DOHH2 (cell line): ENCODE data around the gene ST6GAL1.

Experiments used
- EZH2phosphoT487 ChIP-seq: fragments of 200-600 bp; sonication (generic); IDR thresholded peaks from 2 replicates; pipeline ENCODE4 v1.6.1; 2017; ENCODE audit warnings: borderline replicate concordance, mild to moderate bottlenecking, antibody characterized with exemption, low read length, moderate library complexity, mixed read lengths
- TF ChIP-seq, protein P1 (sequence below): fragments of 200-600 bp; sonication (generic); IDR thresholded peaks from one replicate; pipeline ENCODE4 v1.5.1; 2014; ENCODE audit warnings: antibody characterized with exemption, mild to moderate bottlenecking, low read depth, low read length; ENCODE audit not compliant: poor library complexity, severe bottlenecking

- TF ChIP-seq, protein P1, sequence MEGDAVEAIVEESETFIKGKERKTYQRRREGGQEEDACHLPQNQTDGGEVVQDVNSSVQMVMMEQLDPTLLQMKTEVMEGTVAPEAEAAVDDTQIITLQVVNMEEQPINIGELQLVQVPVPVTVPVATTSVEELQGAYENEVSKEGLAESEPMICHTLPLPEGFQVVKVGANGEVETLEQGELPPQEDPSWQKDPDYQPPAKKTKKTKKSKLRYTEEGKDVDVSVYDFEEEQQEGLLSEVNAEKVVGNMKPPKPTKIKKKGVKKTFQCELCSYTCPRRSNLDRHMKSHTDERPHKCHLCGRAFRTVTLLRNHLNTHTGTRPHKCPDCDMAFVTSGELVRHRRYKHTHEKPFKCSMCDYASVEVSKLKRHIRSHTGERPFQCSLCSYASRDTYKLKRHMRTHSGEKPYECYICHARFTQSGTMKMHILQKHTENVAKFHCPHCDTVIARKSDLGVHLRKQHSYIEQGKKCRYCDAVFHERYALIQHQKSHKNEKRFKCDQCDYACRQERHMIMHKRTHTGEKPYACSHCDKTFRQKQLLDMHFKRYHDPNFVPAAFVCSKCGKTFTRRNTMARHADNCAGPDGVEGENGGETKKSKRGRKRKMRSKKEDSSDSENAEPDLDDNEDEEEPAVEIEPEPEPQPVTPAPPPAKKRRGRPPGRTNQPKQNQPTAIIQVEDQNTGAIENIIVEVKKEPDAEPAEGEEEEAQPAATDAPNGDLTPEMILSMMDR = no peak
- TF ChIP-seq EZH2phosphoT487 = no peak
These were observed 10.0 kb upstream of the ST6GAL1 start for GRCh38 chr3:186920301-186920700.
